C4-2B (cell line): Measurements from ENCODE around the gene KMT2D.

ENCODE experiments used
- H3K27ac ChIP-seq: fragments of 450-650 bp; 2 replicates; pipeline ENCODE4 v1.5.1; 2017
- ZFX ChIP-seq: fragments of 450-650 bp; IDR thresholded peaks from 2 replicates; pipeline ENCODE4 v1.6.1; 2017
- TF ChIP-seq, protein P1 (sequence below): fragments of 450-650 bp; conservative IDR thresholded peaks from 2 replicates; pipeline ENCODE4 v1.5.1; 2017; ENCODE audit warnings: mild to moderate bottlenecking

The KMT2D gene

DNA sequence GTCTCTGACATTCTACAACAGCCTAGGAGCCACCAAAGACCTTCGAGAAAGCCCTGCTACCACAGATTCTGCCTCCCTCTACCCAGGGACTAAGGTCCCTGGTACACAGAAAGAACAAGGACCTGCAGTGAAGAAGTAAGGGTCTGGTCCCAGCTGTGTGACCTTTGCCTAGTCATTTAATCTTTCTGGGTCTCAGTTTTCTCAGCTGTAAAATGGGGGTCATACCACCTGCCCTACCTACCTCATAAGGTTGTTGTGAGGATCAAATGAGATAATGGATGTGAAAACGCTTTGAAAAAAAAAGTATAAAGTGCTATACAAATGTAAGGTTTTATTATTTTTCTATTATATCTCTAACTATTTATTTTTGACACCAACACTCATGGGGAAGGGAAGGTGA, 36.8 kb downstream of the KMT2D start:
- TF ChIP-seq, protein P1, sequence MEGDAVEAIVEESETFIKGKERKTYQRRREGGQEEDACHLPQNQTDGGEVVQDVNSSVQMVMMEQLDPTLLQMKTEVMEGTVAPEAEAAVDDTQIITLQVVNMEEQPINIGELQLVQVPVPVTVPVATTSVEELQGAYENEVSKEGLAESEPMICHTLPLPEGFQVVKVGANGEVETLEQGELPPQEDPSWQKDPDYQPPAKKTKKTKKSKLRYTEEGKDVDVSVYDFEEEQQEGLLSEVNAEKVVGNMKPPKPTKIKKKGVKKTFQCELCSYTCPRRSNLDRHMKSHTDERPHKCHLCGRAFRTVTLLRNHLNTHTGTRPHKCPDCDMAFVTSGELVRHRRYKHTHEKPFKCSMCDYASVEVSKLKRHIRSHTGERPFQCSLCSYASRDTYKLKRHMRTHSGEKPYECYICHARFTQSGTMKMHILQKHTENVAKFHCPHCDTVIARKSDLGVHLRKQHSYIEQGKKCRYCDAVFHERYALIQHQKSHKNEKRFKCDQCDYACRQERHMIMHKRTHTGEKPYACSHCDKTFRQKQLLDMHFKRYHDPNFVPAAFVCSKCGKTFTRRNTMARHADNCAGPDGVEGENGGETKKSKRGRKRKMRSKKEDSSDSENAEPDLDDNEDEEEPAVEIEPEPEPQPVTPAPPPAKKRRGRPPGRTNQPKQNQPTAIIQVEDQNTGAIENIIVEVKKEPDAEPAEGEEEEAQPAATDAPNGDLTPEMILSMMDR = no peak
- TF ChIP-seq ZFX = no peak
- no peak overlapping the region for H3K27ac ChIP-seq

DNA sequence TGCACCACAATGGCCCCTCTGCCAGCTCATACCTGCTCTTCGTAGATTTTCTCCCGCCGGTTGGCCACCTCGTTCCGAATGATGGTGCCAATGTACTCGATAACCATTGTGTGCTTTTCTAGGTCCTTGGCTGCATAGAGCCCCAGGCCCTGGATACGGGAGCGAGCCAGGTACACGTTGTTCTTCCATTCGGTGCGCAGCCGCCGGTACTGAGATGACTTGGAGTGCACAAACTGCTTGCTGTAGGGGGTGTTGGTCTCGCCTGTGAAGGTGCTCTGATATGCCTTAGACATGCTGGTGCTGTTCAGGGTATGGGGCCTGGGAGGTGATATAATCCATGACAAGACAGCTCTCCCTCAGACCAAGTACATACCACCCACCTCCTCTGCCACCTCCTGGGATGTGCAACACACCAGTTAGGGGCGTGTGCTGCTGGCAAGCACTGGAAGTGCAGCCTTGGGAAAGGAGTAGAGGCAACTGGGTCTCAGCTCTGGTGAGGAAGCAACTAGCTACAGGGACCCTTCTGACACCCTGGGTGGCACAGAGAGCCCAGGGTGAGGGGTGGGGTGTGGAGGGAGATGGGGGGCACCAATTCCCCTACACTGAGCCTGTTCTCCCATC, 37.9 kb downstream of the KMT2D start:
- no peak overlapping the region for H3K27ac ChIP-seq
- TF ChIP-seq, protein P1 = no peak
- TF ChIP-seq ZFX = no peak

DNA sequence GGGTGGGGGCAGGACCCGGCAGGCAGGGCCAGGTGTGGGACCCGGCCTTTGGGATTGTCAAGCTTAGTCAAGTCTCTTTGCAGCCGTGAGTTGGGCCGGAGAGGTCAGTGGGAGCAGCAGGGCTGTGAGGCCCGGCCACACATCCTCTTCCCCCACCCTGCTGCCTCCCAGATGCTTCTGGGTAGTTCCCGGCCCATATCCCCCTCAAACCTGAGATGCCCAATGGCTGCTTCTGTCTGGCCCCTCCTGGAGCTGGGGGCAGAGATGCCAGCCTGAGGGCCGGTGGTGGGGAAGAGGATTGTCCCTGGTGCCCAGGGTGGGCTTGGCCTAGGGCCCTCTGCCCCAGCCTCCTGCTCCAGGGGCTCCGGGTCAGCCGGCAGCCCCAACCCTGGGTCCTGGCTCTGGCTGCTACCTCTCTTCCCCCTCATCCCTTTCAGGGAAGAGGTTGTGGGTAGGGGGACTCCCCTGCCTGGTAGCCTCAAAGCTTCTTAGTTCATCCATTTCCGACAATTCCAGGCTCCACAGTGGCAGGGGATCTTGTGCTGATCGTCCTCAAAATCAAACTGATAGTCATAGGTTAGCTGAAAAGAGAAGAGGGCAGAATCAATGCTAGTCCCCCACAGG, 39.2 kb downstream of the KMT2D start:
- no peak overlapping the region for H3K27ac ChIP-seq
- no peak for TF ChIP-seq ZFX
- TF ChIP-seq, protein P1 = no peak

DNA sequence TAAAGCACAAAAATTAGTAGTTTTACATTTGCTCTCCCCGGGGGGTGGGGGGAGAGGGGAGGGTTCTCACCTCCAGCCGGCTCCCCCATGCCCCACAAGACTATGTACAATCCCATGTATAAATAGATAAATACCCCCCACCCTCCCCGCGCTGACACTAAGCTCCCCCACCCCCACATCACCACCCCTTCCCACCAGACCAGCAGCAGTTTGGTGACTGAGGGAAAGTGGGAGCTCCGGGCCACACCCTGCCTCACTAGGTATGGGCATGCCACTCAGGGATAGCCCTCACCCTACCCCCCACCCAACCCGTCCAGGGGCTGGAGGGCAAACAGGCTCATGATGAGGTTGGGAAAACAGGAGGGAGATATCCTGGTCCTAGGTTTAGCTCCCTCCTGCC, 40.2 kb downstream of the KMT2D start:
- TF ChIP-seq, protein P1 = no peak
- TF ChIP-seq ZFX = no peak
- no peak overlapping the region for H3K27ac ChIP-seq

DNA sequence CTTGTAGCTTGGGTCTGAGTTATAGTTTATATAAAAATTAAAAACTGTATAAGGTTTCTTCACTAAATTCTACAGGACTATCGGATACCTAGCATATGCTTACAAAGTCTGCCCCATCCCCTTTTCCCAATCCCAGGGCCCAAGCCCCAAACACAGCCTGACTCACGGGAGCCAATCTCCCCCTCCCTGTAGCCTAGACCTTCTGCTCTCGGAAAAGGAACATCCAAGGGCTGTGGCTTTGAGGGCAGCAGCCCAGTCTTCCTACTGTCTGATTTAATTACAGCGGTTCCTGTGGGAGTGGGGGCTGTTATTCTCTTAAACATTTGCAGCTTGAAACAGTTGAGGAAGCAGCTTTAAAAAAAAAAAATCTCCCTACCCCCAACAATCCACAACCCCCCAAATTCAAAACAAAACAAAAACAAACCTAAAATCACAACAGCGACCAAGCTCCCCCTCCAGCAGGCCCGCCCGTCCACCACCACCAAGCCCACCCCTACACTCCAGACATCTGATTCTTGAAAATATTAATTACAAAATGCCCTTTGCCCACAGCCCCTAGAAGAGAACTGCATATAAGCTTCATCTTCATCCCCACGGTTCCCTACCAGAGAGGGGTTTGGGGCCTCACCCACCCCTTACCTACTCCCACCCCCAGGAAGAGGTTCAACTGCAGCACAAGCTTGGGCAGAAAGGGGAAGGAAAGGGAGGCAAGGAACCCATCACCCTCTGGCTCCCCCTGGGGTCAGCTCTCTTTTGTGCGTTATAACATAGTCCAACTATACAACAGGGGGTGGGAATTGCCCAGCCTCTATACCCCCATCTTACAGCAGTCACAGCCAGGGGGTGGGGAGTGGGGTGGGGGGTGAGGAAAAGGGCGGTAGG, 40.9 kb downstream of the KMT2D start:
- H3K27ac ChIP-seq = peak overlapping the region; percentile 86
- TF ChIP-seq, protein P1 = no peak; the same call in 1 of the 2 replicates
- no peak for TF ChIP-seq ZFX

DNA sequence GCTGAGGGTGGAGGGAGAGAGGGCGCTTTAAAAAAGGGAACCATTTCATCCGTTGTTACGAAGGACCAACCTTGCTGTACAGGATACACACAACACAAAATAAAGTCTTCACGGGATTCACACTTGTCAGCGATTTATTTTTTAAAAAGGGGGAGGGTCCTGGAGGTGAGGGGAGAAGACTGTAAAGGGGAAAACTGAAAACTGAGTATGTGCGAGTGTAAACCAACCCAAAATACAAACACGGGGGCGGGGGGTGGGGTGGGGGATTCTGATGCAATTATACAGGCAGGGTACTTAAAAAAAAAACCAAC, 41.5 kb downstream of the KMT2D start:
- H3K27ac ChIP-seq = peak overlapping the region; percentile 86

More for the DNA sequence above, 41.5 kb downstream of the KMT2D start:
- TF ChIP-seq ZFX = no peak
- TF ChIP-seq, protein P1 = no peak
